ENCODE measurements around the gene KRTCAP2.

DNA sequence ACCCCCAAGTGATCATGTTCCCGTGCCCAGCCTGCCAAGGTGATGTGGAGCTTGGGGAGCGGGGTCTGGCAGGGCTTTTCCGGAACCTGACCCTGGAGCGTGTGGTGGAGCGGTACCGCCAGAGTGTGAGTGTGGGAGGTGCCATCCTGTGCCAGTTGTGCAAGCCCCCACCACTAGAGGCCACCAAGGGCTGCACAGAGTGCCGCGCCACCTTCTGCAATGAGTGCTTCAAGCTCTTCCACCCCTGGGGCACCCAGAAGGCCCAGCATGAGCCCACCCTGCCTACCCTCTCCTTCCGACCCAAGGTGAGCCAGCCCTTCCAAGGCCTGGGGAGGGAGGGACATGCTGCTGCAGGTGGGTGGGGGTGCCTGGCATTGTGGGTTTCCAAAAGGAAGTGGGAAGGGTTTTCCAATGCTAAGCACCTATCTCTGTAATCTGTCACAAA is 2.8 kb upstream of the KRTCAP2 start:
- TF ChIP-seq EZH2 (IDR thresholded peaks at IDR 0.05; ENCODE audit: insufficient read depth, poor library complexity, severe bottlenecking) (no peak), EZH2phosphoT487 (IDR thresholded peaks at IDR 0.05; ENCODE audit: insufficient read depth, low read depth) (no peak)
